GM12864 (cell line): Measurements from ENCODE around the gene LYAR.
"Not testable (repeated sequence)": the region's sequence is repeated elsewhere in the genome, so short reads cannot be mapped to it uniquely, and the experiment has no call there.

ENCODE experiments used
- DNase-seq: peaks from one replicate; pipeline ENCODE4 v3.0.0-alpha.2; 2011; ENCODE audit warnings: low read depth
- H3K4me3 ChIP-seq: 2 replicates; pipeline ENCODE4 v1.5.1; 2011; ENCODE audit warnings: mild to moderate bottlenecking, low read depth, low read length, control low read depth
- TF ChIP-seq, protein P1 (sequence below): IDR thresholded peaks from 2 replicates; pipeline ENCODE4 v1.5.1; 2011; ENCODE audit warnings: low read depth, mild to moderate bottlenecking, moderate library complexity, low read length, control low read depth, inconsistent platforms; ENCODE audit errors: missing control alignments

The LYAR gene

DNA sequence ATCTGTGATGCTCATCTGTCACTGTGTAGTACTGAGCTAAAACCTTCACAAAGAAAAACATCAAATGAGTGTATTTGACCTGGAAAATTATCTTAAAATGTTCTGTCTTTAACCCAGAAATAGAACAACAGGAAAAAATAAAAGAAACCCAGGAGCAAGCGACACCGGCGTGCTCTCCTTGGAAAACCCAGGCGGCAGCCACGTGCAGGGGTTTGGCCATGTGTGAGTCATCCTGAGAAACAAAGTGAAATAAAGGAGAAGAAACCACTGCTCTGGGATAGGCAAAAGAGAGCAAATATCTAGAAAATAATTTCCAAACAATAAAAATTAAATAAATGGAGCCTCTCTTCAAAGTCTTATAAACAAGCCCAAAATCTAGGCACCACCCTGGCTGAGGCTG is 22.0 kb downstream of the LYAR start:
- no peak overlapping the region for H3K4me3 ChIP-seq
- TF ChIP-seq, protein P1, sequence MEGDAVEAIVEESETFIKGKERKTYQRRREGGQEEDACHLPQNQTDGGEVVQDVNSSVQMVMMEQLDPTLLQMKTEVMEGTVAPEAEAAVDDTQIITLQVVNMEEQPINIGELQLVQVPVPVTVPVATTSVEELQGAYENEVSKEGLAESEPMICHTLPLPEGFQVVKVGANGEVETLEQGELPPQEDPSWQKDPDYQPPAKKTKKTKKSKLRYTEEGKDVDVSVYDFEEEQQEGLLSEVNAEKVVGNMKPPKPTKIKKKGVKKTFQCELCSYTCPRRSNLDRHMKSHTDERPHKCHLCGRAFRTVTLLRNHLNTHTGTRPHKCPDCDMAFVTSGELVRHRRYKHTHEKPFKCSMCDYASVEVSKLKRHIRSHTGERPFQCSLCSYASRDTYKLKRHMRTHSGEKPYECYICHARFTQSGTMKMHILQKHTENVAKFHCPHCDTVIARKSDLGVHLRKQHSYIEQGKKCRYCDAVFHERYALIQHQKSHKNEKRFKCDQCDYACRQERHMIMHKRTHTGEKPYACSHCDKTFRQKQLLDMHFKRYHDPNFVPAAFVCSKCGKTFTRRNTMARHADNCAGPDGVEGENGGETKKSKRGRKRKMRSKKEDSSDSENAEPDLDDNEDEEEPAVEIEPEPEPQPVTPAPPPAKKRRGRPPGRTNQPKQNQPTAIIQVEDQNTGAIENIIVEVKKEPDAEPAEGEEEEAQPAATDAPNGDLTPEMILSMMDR, result no peak
- DNase-seq, result no peak

DNA sequence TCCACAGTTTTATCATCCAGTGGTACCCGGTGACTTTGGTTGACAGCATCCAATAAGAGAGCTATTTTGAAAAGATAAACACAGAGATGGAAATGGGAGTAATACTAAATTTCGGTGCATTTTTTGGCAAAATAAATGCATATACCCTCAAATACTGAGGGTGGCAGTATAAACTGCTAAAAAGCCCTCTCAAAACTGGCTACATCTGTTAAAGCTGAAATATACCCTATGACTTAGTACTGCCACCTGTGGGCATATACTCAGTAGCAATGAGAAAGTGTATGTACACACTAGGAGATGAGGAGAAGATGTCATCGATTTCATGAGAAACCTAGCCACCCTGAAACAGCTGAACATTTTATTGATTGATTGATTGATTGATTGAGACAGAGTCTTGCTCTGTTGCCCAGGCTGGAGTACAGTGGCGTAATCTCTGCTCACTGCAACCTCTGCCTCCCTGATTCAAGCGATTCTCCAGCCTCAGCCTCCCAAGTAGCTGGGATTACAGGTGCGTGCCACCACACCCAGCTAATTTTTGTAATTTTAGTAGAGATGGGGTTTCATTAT is 29.7 kb downstream of the LYAR start:
- no peak overlapping the region for H3K4me3 ChIP-seq
- TF ChIP-seq, protein P1, result peak; percentile 39
- peak; percentile 39 for DNase-seq

DNA sequence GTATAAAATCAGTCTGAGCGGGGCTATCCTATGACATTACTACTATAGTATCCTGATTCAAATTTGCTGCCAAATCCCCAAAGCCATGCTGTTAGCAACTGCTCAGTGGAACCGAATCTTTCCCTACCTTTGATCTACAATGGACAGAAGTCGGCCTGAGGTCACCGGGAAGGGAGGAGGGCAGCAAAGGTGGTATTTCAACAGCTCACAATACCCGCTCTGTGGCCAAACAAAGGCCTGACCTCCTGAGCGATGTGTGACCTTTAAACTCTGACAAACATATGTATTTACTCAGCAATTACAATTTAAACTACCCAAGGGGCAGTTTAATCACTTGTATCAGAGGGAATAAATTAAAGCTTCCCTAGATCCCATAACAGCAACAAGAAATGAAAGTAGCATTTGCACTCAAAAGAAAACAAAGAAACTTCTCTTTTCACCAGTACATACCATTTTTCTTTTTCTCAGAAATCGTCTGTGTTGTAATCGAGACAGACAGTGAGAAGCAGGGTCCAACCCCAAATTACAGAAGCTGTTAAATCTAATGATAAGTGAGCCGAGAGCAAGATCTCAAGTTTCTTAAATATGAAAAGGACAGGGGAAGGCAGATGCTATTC is 30.4 kb downstream of the LYAR start:
- no peak for DNase-seq
- TF ChIP-seq, protein P1, result no peak
- H3K4me3 ChIP-seq, result no peak overlapping the region

DNA sequence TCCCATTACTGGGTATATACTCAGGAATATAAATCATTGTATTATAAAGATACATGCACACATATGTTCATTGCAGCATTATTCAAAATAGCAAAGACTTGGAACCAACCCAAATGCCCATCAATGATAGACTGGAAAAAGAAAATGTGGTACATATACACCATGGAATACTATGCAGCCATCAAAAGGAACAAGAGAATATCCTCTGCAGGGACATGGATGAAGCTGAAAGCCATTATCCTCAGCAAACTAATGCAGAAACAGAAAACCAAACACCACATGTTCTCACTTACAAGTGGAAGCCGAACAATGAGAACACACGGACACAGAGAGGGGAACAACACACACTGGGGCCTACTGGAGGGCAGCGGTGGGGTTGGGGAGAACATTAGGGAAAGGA is 32.2 kb downstream of the LYAR start:
- not testable (repeated sequence) for H3K4me3 ChIP-seq, DNase-seq

DNA sequence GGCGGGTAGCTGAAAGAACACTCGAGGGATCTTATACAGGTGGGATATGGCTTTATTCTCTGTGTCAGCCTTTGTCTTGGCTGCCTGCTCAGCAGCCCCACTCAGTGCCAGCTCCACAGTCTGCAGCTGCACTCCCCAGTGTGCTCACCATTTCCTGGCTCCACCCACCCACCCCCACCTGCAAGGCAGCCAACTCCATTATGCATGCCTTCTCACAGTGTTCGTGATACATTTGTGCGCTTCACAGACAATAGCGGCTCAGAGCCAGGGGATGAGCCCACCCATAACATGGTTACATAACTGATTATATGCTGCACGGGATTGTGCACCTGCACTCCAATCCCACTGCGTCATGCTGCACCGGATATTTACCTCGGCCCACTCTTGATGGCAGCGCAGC is 33.2 kb downstream of the LYAR start:
- no peak overlapping the region for H3K4me3 ChIP-seq
- DNase-seq, result no peak
- TF ChIP-seq, protein P1, result no peak

DNA sequence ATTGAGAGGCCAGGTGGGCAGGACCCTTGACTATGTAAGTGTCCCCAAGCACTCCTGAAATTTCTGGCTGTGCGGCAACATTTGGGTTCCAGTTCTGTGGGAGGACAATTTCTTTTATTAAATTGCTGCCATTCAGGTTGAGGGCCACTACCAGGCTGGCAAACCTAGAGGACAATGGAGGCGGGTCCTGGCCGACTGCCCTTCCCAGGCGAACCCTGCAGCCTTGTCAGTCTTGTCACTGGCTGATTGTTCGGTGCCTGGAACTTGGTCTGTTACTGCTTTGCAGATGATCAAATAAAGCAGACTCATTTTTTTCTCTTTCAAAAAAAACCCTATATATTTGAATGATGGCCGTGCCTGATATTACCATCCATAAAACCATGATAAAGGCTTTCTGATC is 35.3 kb downstream of the LYAR start:
- TF ChIP-seq, protein P1, result no peak
- no peak overlapping the region for H3K4me3 ChIP-seq
- no peak for DNase-seq

DNA sequence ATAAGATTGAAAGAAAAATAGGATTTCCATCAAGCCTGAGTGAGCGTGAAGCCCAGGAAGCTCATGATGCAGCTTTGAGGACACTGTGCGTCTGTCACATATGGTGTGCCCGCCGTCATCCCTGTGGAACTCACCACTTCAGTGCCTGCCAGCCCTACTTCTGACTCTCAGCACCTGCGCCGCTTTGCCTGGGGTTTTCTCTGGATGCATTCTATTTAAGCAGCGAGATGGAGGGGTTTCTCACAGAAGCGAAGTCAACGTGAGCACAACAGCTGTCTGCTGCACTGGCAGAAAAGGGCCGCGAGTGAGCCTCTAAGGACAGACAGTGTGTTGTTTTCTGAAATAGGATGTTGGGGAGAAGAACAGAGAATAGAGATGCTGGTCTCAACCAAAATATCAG is 35.8 kb downstream of the LYAR start:
- no peak overlapping the region for H3K4me3 ChIP-seq
- TF ChIP-seq, protein P1, result no peak
- DNase-seq, result no peak
